HG03196 (cell line): Measurements from ENCODE around the gene C6orf136.
A peak's percentile ranks its signal among the peaks of the same experiment; 100 is the strongest.

Experiments used
- ATAC-seq: cut with Tn5 transposase; IDR thresholded peaks from one replicate; pipeline ENCODE4 v1.9.1; 2021; ENCODE audit not compliant: unreplicated experiment

C6orf136 gene

GRCh38 chr6:30615219-30615957, 31.5 kb upstream of the C6orf136 start:
- ATAC-seq = no peak

GRCh38 chr6:30615958-30616810, 30.7 kb upstream of the C6orf136 start:
- no peak for ATAC-seq

GRCh38 chr6:30616811-30617564, 29.9 kb upstream of the C6orf136 start, which contains the start of gene PPP1R10:
Gene PPP1R10 (minus strand): TSS chr6:30617243. CDS start chr6:30609944, 7,299 bp downstream.
- peak; percentile 71 for ATAC-seq

DNA sequence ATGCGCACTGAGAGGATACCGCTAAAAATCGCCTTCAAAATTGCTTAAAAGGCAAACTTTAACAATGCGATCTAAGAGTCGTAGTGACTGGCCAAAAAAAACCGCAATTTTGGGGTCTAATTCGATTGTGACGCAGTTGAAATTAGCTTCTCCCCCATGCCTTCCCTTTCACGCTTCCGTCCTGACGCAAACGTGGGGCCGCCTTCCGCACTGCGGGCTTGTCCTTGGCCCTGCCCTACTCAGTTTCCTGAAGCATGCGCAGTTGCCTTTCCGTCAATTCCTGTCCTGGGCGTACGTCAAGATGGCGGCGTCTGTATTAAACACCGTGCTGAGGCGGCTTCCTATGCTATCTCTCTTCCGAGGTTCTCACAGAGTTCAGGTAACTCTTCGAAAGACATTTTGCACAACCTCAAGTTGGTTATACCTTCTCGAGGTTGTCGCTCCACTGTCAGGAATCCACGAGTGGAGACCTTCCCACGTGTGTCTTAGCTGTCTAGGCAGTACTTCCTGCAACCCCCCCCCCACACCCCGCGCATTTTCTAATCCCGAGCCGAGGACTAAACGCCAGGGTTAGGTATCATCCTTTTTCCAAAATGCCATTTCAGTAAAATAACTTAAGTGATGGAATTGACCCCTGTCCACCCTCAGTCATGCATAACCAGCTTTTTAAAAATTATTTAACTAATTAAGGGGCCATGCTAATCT, 29.2 kb upstream of the C6orf136 start, which contains the start of gene MRPS18B:
TSS of gene MRPS18B (plus strand) at position 276 of the 705 bp plus-strand sequence. CDS start at position 302, 26 bp downstream.
- peak; percentile 69 for ATAC-seq

- ATAC-seq = no peak
Observed at GRCh38 chr6:30618270-30618797, 28.6 kb upstream of the C6orf136 start.

DNA sequence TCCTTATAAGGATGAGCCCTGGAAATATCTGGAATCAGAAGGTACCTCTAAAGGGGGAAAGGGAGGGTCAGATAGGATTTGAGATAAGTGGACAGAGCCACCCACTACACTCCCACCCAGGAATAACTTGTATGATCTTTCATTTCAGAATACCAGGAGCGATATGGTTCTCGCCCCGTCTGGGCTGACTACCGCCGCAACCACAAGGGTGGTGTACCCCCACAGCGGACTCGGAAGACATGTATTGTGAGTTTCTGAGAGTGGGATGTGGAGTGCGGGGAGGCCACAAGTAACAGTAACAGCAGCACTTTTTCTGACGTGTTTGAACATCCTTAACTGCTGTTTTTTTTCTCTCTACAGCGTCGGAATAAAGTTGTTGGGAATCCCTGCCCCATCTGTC, 27.4 kb upstream of the C6orf136 start:
- ATAC-seq = no peak

- ATAC-seq = no peak
Observed at GRCh38 chr6:30625511-30625910, 21.4 kb upstream of the C6orf136 start.

DNA sequence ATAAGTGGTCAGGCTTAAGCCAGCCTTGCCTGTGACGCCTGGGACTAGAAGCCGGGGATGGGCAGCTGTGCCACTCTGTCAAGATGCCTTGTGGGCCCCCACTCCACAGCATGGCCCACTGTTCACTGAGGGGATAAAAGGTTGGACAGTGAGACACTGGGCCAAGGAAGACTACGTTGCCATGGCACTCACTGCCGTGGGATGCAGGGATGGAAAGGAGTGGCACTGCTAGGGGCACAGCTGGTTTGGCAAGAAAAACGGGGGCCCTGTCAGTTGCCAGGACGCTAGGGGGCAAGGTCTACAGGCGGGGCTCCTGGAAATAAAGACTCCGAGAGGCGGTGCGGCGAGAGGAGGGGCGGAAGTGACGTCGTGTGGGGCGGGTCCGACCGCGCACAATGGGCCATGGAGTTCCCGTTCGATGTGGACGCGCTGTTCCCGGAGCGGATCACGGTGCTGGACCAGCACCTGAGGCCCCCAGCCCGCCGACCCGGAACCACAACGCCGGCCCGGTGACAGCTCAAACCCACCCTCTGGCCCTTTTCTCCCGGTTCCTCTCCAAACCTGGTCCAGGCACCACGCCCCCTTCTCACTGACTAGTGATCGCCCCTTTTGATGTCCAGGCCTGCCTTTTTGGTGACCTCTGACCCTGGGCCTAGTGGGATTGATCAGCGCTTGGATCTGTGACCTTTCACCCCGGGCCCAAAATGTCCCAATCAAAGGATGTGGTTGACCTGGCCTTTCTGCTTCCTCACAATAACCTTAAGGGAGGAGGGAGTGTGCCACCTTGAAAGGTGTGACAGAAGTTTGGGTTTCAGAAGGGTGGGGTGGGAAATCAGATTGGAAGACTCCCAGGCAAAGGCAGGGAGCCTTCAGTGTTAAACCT, 20.2 kb upstream of the C6orf136 start, which contains the start of gene ATAT1:
TSS of gene ATAT1 (plus strand) at position 391 of the 883 bp plus-strand sequence.
- peak; percentile 81 for ATAC-seq

GRCh38 chr6:30635834-30636233, 11.1 kb upstream of the C6orf136 start:
- ATAC-seq = no peak

DNA sequence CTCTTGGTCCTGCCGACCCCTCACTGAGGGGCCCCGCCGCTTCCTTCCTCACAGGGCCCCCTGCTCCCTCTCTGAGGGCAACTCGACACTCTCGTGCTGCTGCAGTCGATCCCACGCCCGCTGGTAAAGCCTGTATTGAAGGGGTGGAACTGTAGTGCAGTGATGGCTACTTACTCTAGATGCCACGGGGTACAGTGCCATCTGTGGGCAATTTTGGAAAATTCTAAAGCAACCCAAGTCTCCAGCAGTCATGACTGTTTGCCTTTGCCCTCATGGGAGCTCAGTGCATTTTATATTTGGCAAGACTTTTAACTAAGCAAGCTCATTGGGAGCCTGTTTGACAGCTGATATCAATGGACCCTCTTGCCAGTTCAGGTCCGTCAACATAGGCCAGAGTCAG, 6.5 kb upstream of the C6orf136 start:
- ATAC-seq = no peak

DNA sequence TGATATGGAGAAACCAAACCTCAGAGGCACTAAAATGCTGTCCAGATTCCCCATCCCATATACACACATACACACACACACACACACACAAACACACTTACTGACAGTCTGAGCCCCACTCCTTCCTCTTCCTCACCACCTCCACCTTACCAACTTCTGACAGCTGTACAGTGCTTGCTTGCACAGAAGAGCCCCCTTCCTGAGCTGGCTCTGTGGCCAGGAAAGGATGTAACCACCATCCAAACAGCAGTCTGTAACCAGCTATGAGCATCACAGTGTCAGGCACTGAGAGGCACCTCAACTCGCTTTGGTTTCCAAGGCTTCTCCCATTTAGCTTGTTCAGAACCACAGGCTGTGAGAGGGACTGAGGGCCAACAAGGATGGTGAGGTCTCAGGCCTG, 5.9 kb upstream of the C6orf136 start:
- no peak for ATAC-seq

DNA sequence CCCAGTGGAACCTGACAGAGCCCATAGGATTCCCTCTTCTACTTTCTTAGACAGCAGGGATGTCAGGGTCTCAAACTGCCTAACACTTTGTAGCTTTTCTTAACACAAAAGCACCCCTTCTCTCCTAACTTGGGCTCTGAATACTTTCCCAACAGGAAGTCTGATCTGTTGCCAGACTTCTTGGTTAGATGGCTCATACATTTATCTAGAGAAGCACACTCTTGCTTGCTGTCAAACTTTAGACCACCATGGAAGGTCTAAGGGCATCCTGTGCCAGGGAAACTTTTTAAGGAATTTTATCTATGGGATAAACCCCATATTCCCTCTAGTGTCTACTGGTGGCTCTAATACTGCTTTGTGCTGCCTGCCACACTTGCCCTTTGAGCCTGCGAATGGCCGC, 3.3 kb upstream of the C6orf136 start:
- no peak for ATAC-seq

- no peak for ATAC-seq
Observed at GRCh38 chr6:30644769-30645168, 2.2 kb upstream of the C6orf136 start.

GRCh38 chr6:30645989-30646388, 944 bp upstream of the C6orf136 start:
- no peak for ATAC-seq

GRCh38 chr6:30647242-30648116, 546 bp downstream of the C6orf136 start:
- peak; percentile 51 for ATAC-seq

- ATAC-seq = no peak
Observed at GRCh38 chr6:30651143-30651542, 4.2 kb downstream of the C6orf136 start.

DNA sequence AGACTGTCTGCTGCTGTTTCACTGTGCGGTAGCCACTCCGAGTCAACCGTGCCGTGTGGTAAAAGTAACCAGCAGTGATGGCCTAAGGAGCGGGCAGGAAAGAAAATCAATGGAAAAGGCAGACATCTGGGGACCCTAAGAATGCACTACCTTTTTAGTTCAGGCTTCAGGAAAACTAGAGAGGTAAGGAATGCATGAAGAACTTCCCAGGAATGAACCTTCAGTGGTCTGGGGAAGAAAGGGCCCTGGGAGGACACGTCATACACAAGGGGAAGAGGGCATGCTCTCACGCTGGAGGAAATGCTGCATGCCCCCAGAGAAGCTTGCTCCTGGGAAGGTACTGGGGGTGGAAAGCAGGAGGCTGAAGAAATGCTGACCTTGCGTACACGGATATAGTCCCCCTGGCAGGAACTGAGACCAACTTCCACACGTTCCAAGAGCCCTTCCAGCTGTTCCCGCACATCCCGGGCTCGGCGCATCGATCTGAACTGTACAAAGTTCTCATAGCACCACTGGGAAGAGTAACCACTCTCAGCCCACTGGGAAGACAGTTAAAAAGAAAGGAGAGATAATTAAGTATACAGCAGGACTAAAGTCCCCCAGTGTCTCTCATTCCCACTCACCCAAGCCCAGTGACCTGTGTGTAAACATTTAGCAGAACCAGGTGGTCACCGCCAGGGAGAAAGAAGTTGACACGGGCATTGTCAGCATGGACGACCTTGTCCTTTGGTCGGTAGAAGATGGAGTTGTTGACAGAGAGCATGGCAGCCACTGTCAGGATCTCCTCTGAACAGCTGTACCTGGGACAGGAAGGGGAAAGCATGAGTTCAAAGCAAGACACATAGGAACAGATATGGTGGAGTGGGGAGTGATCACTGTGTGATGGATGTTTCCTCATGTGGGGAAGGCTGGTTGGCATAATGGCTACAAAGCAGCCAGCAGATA, 8.1 kb downstream of the C6orf136 start:
- no peak for ATAC-seq
